SK-N-SH (cell line): ENCODE data around the gene GAN. TPM values are rescaled to one million over a fixed set of nuclear protein-coding genes. Genes with fewer than 3 reads are reported as not detected.

Experiments used
- CTCF ChIA-PET: fragments of 300-600, 350-600 bp; formaldehyde crosslinking; extraction: SDS; loops from one replicate; lab custom pipeline; 2021; lab: Yijun Ruan, JAX
- POLR2A ChIA-PET: fragments of 350-600 bp; sonication (Branson Sonifier 250); formaldehyde crosslinking; extraction: SDS; loops from one replicate; lab custom pipeline; 2020; ENCODE audit warnings: antibody characterized with exemption, inconsistent platforms; lab: Yijun Ruan, JAX
- DNase-seq: peaks from one replicate; pipeline ENCODE4 v3.0.0; 2012
- H2AFZ ChIP-seq: fragments of 200-600 bp; sonication (generic); 2 replicates; pipeline ENCODE4 v1.8.1; 2016; ENCODE audit warnings: antibody characterized with exemption, mild to moderate bottlenecking, low read depth
- H3F3A ChIP-seq: fragments of 200-600 bp; sonication (generic); replicated peaks from 2 replicates; pipeline ENCODE3; 2016; ENCODE audit warnings: antibody characterized with exemption, mild to moderate bottlenecking; ENCODE audit not compliant: insufficient read depth
- H3K27ac ChIP-seq, 2 experiments: fragments of 200-500 bp in 1 of 2; fragments of 200-600 bp in 1 of 2; sonication (Bioruptor generic) in 1 of 2; sonication (generic), shearing (Covaris generic) in 1 of 2; 2 replicates each; pipeline versions ENCODE4 v1.5.1 to v1.6.1; 2014 to 2016; ENCODE audit warnings: low read depth in 2 of 2, inconsistent platforms in 1 of 2, low read length in 1 of 2, mild to moderate bottlenecking in 1 of 2, mixed read lengths in 1 of 2
- H3K27me3 ChIP-seq: fragments of 200-600 bp; sonication (generic), shearing (Covaris generic); 2 replicates; pipeline ENCODE4 v1.6.1; 2016; ENCODE audit warnings: mixed run types; ENCODE audit not compliant: insufficient read depth
- H3K36me3 ChIP-seq, 2 experiments: fragments of 200-500 bp in 1 of 2; fragments of 200-600 bp in 1 of 2; sonication (Bioruptor generic) in 1 of 2; sonication (generic) in 1 of 2; replicated peaks in 1 of 2; 2 replicates each; pipeline versions ENCODE3 to v1.5.1; 2014 to 2016; ENCODE audit warnings: low read length in 1 of 2, mild to moderate bottlenecking in 1 of 2; ENCODE audit not compliant: insufficient read depth in 2 of 2, control insufficient read depth in 1 of 2
- H3K4me1 ChIP-seq, 2 experiments: fragments of 200-500 bp in 1 of 2; fragments of 200-600 bp in 1 of 2; sonication (Bioruptor generic) in 1 of 2; sonication (generic), shearing (Covaris generic) in 1 of 2; 2 replicates each; pipeline versions ENCODE4 v1.5.1 to v1.6.1; 2014 to 2016; ENCODE audit warnings: low read depth in 1 of 2, low read length in 1 of 2, mixed run types in 1 of 2; ENCODE audit not compliant: insufficient read depth in 2 of 2, control insufficient read depth in 1 of 2
- H3K4me2 ChIP-seq: fragments of 200-600 bp; sonication (generic), shearing (Covaris generic); 2 replicates; pipeline ENCODE4 v1.6.1; 2017; ENCODE audit warnings: mixed run types
- H3K4me3 ChIP-seq, 2 experiments: fragments of 200-500 bp in 1 of 2; fragments of 200-600 bp in 1 of 2; sonication (Bioruptor generic) in 1 of 2; sonication (generic), shearing (Covaris generic) in 1 of 2; 2 replicates each; pipeline versions ENCODE4 v1.5.1 to v1.8.1; 2014 to 2016; ENCODE audit warnings: low read depth in 2 of 2, inconsistent platforms in 1 of 2, low read length in 1 of 2, mild to moderate bottlenecking in 1 of 2, mixed read lengths in 1 of 2, moderate library complexity in 1 of 2
- H3K79me2 ChIP-seq: fragments of 200-600 bp; sonication (generic); 2 replicates; pipeline ENCODE4 v1.8.1; 2017; ENCODE audit warnings: mild to moderate bottlenecking; ENCODE audit not compliant: insufficient read depth
- H3K9ac ChIP-seq: fragments of 200-600 bp; sonication (generic); 2 replicates; pipeline ENCODE4 v1.6.1; 2017; ENCODE audit warnings: mixed run types
- H3K9me2 ChIP-seq: fragments of 200-600 bp; sonication (generic); 2 replicates; pipeline ENCODE4 v1.6.1; 2017; ENCODE audit warnings: mixed run types
- H3K9me3 ChIP-seq: fragments of 200-600 bp; sonication (generic); 2 replicates; pipeline ENCODE4 v1.6.1; 2017; ENCODE audit warnings: mixed run types, mild to moderate bottlenecking, moderate library complexity
- H4K20me1 ChIP-seq: fragments of 200-600 bp; sonication (generic); 2 replicates; pipeline ENCODE4 v1.6.1; 2017; ENCODE audit warnings: mild to moderate bottlenecking, mixed run types; ENCODE audit not compliant: insufficient read depth
- CHD2 ChIP-seq: fragments of 150-350 bp; IDR thresholded peaks from 2 replicates; pipeline ENCODE4 v1.6.1; 2018; ENCODE audit warnings: low read length; ENCODE audit not compliant: partially characterized antibody
- EP300 ChIP-seq, 2 experiments: IDR thresholded peaks; 2 replicates each; pipeline versions ENCODE4 v1.4.0 to v1.6.1; 2012; ENCODE audit warnings: borderline replicate concordance in 1 of 2, low read depth in 1 of 2, low read length in 1 of 2
- EZH2phosphoT487 ChIP-seq: fragments of 200-600 bp; sonication (generic); IDR thresholded peaks from 2 replicates; pipeline ENCODE4 v1.6.1; 2017; ENCODE audit warnings: low read depth, mixed run types, mild to moderate bottlenecking, antibody characterized with exemption, moderate library complexity, borderline replicate concordance
- FOSL2 ChIP-seq: IDR thresholded peaks from 2 replicates; pipeline ENCODE4 v1.4.0; 2012; ENCODE audit warnings: low read depth, mild to moderate bottlenecking, moderate library complexity, borderline replicate concordance
- FOXM1 ChIP-seq: IDR thresholded peaks from 2 replicates; pipeline ENCODE4 v1.4.0; 2012; ENCODE audit warnings: low read depth, mild to moderate bottlenecking
- GABPA ChIP-seq: IDR thresholded peaks from 2 replicates; pipeline ENCODE4 v1.4.0; 2012; ENCODE audit warnings: low read depth, mild to moderate bottlenecking
- GATA2 ChIP-seq: sonication (generic); formaldehyde crosslinking; IDR thresholded peaks from 2 replicates; pipeline ENCODE4 v1.5.0; 2020; ENCODE audit warnings: mild to moderate bottlenecking, missing genetic modification reagents
- JUND ChIP-seq: IDR thresholded peaks from 2 replicates; pipeline ENCODE4 v1.4.0; 2012
- NRF1 ChIP-seq: IDR thresholded peaks from 2 replicates; pipeline ENCODE4 v1.6.1; 2012; ENCODE audit warnings: low read depth, mild to moderate bottlenecking, low read length
- PBX3 ChIP-seq: IDR thresholded peaks from 2 replicates; pipeline ENCODE4; 2012
- RFX5 ChIP-seq: IDR thresholded peaks from 2 replicates; pipeline ENCODE4 v1.6.1; 2012; ENCODE audit warnings: mild to moderate bottlenecking, improper control_type of control experiment, low read length
- TCF12 ChIP-seq: IDR thresholded peaks from 2 replicates; pipeline ENCODE4 v1.4.0; 2012
- WGBS: methylation state at CpG from one replicate; pipeline ENCODE4 v1.1.6; 2017; ENCODE audit warnings: low lambda C conversion rate; 5-methylcytosine and 5-hydroxymethylcytosine counted together
- polyA plus RNA-seq, 3 experiments: library from polyadenylated mRNA; depleted of rRNA; stranded (reverse); fragments of >200 nt; gene quantifications; 2 replicates each; pipeline ENCODE4 v1.2.3, GENCODE V29; 2012
- TF ChIP-seq, protein P1 (sequence below): fragments of 150-350 bp; IDR thresholded peaks from 2 replicates; pipeline ENCODE4 v1.6.1; 2017; ENCODE audit warnings: antibody characterized with exemption, low read length, low read depth, borderline replicate concordance

Gene GAN
- polyA plus RNA-seq, 1 of the 3 experiments (the other 2 are of a cell fraction), result 0.79 TPM

DNA sequence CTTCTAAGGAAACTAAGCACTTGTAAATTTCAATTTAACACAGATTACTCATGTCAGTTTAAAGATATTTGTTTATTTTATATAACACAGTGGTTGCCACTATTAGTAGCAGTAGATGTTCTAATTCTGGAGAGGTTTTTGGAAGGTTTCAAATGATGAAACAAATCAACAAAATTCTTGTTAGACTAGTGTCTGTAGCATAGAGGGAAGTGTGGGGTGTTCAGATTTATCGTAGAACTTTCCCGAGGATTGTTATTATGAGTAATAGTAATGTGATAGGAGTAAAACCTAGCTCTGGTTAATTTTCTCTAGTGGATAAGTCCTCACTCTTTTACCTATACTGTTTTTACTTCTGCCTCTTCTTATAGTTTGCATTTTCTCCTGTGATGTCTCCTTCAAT, 6.3 kb downstream of the GAN start (continued):
- TF ChIP-seq, protein P1, sequence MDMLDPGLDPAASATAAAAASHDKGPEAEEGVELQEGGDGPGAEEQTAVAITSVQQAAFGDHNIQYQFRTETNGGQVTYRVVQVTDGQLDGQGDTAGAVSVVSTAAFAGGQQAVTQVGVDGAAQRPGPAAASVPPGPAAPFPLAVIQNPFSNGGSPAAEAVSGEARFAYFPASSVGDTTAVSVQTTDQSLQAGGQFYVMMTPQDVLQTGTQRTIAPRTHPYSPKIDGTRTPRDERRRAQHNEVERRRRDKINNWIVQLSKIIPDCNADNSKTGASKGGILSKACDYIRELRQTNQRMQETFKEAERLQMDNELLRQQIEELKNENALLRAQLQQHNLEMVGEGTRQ, result no peak
- TF ChIP-seq CHD2, result no peak
- no peak for TF ChIP-seq NRF1
- no peak for TF ChIP-seq RFX5
- no peak for TF ChIP-seq JUND

- H3K9me2 ChIP-seq, result no peaks in the 10 kb centered on the region
- DNase-seq, result no peak
- no peaks in the 10 kb centered on the region for H3K36me3 ChIP-seq
- H3K9me3 ChIP-seq, result no peaks in the 10 kb centered on the region
- no peak overlapping the region for H3K4me2 ChIP-seq
- ChIA-PET POLR2A (no interaction called here), CTCF (no interaction called here)
- H3F3A ChIP-seq, result peaks cover 21% of the 10 kb centered on the region
- no peaks in the 10 kb centered on the region; the same call in 1 of the 2 replicates for H4K20me1 ChIP-seq
- no peak overlapping the region for H3K9ac ChIP-seq
- 93% methylated on average over 5 of the region's 5 CpGs for WGBS
- no peak overlapping the region for H3K4me3 ChIP-seq
- no peak for TF ChIP-seq EZH2phosphoT487
- TF ChIP-seq NRF1, result no peak
- TF ChIP-seq TCF12, result no peak
- no peak for TF ChIP-seq EP300 (IDR thresholded peaks at IDR 0.05; ENCODE audit: borderline replicate concordance in 1 of 2, low read depth in 1 of 2, low read length in 1 of 2)
- TF ChIP-seq GATA2 (CRISPR knock-in tag), result no peak
- TF ChIP-seq PBX3, result no peak
- TF ChIP-seq FOSL2, result no peak
- TF ChIP-seq GABPA, result no peak
- no peaks in the 10 kb centered on the region for H3K27me3 ChIP-seq
- peaks cover 6 to 22% of the 10 kb centered on the region in 2 experiments; a peak in 3 of 4 replicates for H3K4me1 ChIP-seq
- no peak overlapping the region for H3K27ac ChIP-seq
- no peak overlapping the region for H2AFZ ChIP-seq
- H3K79me2 ChIP-seq, result peaks cover 87% of the 10 kb centered on the region
Observed at GRCh38 chr16:81321536-81321935, 6.8 kb downstream of the GAN start.

- H3F3A ChIP-seq, result peaks cover 6% of the 10 kb centered on the region
- TF ChIP-seq TCF12 (0 out of 2 replicates have a peak, but pooled peaks have one; percentile 24), FOXM1 (no peak)
- DNase-seq, result no peak
- no peaks in the 10 kb centered on the region for H3K9me2 ChIP-seq
- POLR2A ChIA-PET, result interaction anchor here (0.7 kb wide), 1 partner anchor 10 kb away, joined by 3 read pairs; the partner anchor contains the start of gene GAN
- H3K9ac ChIP-seq, result no peak overlapping the region
- CTCF ChIA-PET, result interaction anchor here (1.2 kb wide), 1 partner anchor 413 kb away, joined by 3 read pairs; no protein-coding TSS in a partner anchor
- H3K4me1 ChIP-seq, result peaks cover 10 to 11% of the 10 kb centered on the region in 2 experiments; a peak in 3 of 4 replicates
- no peak overlapping the region for H3K4me3 ChIP-seq
- peaks cover 78% of the 10 kb centered on the region for H3K79me2 ChIP-seq
- H3K4me2 ChIP-seq, result no peak overlapping the region
- no peaks in the 10 kb centered on the region for H3K9me3 ChIP-seq
- H2AFZ ChIP-seq, result no peak overlapping the region
- H3K27ac ChIP-seq, result no peak overlapping the region
- WGBS, result 79% methylated on average over 5 of the region's 6 CpGs
- no peaks in the 10 kb centered on the region for H3K27me3 ChIP-seq
- H4K20me1 ChIP-seq, result no peaks in the 10 kb centered on the region
- no peaks in the 10 kb centered on the region for H3K36me3 ChIP-seq
Observed at GRCh38 chr16:81324808-81325207, 10.0 kb downstream of the GAN start.
